ENCODE data around the gene ENO1.

ENO1 gene

DNA sequence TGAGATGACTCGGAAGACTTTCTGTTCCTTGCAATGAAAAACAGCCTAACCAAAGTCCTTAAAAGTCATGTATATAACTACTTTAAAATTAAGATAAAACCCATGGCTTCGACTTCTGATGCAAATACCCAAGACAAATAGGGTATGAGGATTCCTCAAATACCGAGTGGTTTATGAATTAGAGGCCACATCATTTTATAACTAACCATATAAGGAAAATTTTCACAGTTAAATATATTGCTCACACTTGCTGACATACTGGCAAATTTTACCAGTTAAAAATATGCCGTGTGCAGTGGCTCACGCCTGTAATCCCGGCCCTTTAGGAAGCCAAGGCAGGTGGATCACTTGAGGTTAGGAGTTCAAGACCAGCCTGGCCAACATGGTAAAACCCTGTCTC lies 66.4 kb downstream of the ENO1 start:
- no peak overlapping the region for H3K4me3 ChIP-seq (replicated peaks in 1 of 2; ENCODE audit: low read depth in 2 of 2, low read length in 2 of 2)
- TF ChIP-seq, protein P1, sequence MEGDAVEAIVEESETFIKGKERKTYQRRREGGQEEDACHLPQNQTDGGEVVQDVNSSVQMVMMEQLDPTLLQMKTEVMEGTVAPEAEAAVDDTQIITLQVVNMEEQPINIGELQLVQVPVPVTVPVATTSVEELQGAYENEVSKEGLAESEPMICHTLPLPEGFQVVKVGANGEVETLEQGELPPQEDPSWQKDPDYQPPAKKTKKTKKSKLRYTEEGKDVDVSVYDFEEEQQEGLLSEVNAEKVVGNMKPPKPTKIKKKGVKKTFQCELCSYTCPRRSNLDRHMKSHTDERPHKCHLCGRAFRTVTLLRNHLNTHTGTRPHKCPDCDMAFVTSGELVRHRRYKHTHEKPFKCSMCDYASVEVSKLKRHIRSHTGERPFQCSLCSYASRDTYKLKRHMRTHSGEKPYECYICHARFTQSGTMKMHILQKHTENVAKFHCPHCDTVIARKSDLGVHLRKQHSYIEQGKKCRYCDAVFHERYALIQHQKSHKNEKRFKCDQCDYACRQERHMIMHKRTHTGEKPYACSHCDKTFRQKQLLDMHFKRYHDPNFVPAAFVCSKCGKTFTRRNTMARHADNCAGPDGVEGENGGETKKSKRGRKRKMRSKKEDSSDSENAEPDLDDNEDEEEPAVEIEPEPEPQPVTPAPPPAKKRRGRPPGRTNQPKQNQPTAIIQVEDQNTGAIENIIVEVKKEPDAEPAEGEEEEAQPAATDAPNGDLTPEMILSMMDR (IDR thresholded peaks at IDR 0.05; ENCODE audit: low read depth, low read length), result no peak
- no peak for DNase-seq (ENCODE audit: low read depth in 2 of 2)
